T-helper 17 cell (primary cell): ENCODE data around the gene LRRC75A. TPM values are rescaled to one million over a fixed set of nuclear protein-coding genes. Genes with fewer than 3 reads are reported as not detected.
A peak's percentile ranks its signal among the peaks of the same experiment; 100 is the strongest.
"Not testable (repeated sequence)": the region's sequence is repeated elsewhere in the genome, so short reads cannot be mapped to it uniquely, and the experiment has no call there.

Experiments used
- ATAC-seq: fragments of 150-1000 bp; cut with Tn5 transposase; 2 replicates; pipeline ENCODE4 v1.10.0; 2021; ENCODE audit warnings: mild to moderate bottlenecking, moderate library complexity
- DNase-seq, 3 donors: peaks; one replicate each; pipeline versions ENCODE4 v3.0.0 to v3.0.0-alpha.2; 2020 to 2021
- H3K9me3 ChIP-seq: one replicate; pipeline ENCODE4 v1.7.0; 2013; ENCODE audit warnings: low read length, mild to moderate bottlenecking; ENCODE audit not compliant: control insufficient read depth, poor library complexity, severe bottlenecking
- H3K27ac Mint-ChIP-seq: one replicate; pipeline ENCODE4 v1.8.0; 2022; ENCODE audit warnings: mild to moderate bottlenecking, moderate library complexity, mixed read lengths
- H3K27me3 Mint-ChIP-seq: one replicate; pipeline ENCODE4 v1.8.0; 2022; ENCODE audit warnings: mixed read lengths
- H3K36me3 Mint-ChIP-seq: one replicate; pipeline ENCODE4 v1.8.0; 2022; ENCODE audit warnings: low read depth, mixed read lengths
- H3K4me1 Mint-ChIP-seq: one replicate; pipeline ENCODE4 v1.8.0; 2022; ENCODE audit warnings: mild to moderate bottlenecking, mixed read lengths
- H3K4me3 Mint-ChIP-seq: one replicate; pipeline ENCODE4 v1.8.0; 2022; ENCODE audit warnings: mild to moderate bottlenecking, moderate library complexity, mixed read lengths
- total RNA-seq, 4 donors: library from RNA in 2 of 4; stranded (reverse) in 2 of 4; gene quantifications; one replicate each; pipeline ENCODE4 v1.2.3 and lab custom pipeline; 2022 to 2026

LRRC75A gene, protein sequence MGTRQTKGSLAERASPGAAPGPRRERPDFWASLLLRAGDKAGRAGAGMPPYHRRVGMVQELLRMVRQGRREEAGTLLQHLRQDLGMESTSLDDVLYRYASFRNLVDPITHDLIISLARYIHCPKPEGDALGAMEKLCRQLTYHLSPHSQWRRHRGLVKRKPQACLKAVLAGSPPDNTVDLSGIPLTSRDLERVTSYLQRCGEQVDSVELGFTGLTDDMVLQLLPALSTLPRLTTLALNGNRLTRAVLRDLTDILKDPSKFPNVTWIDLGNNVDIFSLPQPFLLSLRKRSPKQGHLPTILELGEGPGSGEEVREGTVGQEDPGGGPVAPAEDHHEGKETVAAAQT
- total RNA-seq (1 to 10 TPM; 3.1 to 5.0 TPM), total RNA-seq (lab: John Stamatoyannopoulos, UW) (4.3 to 4.5 reads per million in 2 donors)

DNA sequence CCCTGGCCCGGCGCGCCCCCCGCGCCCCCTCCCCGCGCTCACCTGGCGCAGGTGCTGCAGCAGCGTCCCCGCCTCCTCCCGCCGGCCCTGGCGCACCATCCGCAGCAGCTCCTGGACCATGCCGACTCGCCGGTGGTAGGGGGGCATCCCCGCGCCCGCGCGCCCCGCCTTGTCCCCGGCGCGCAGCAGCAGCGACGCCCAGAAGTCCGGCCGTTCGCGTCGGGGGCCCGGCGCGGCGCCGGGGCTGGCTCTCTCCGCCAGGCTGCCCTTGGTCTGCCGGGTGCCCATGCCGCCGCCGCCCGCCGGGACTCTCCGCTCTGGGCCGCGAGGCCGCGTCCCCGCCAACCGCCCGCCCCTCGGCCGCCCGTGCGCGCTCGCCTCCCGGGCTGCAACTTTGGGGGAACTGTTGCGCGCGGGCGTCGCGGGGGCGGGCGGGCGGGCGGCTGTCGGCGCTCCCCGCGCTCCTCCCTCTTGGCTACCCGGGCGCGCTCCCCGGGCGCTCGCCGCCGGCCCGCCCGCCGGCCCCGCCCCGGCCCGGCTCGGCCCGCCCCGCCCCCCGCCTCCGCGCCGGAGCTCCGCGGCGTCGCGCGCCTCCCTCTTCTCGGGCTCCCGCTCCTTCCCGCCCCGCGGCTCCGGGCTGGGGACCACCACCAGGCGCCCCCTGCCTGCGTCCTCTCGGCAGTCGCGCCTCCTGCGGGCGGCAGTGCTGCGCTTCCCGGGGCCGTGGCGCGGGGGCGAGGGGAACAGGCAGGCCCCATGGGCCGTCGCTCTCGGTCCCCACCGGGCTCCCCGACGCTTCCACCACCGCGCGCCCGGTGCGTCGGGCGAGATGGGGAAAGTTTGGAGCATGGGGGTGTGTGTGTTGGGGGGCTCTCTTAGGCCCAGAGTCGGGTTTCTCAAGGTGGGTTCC is at the start of gene LRRC75A:
Gene LRRC75A (minus strand): TSS at position 491 of the 910 bp plus-strand sequence. CDS start 203 bp downstream, at position 288.
- DNase-seq (peak; percentile 29 to 63 (median 53)), ATAC-seq (peak; percentile 91)
- H3K27ac Mint-ChIP-seq = no peak within 1 kb of the TSS
- no peaks in the 10 kb centered on the region for H3K36me3 Mint-ChIP-seq
- H3K27me3 Mint-ChIP-seq = peaks cover 2% of the 10 kb centered on the region
- peaks cover 13% of the 10 kb centered on the region for H3K4me1 Mint-ChIP-seq
- H3K9me3 ChIP-seq = no peaks in the 10 kb centered on the region
- peak within 1 kb of the TSS; percentile 81 for H3K4me3 Mint-ChIP-seq

DNA sequence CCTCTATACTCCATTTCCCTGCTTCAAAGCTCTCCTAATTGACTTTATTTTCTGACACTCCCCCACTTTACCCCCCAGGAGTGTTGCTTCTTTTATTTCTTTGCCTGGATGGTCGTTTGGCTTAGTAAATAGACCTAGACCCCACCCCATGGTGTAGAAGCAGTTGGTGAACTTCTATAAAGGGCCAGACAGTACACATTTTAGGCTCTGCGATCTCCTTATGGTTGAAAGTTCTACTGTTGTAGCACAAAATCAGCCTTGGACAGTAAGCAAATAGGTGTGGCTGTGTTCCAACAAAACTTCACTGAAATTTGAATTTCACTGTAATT is 45.1 kb upstream of the LRRC75A start:
- peaks cover 4% of the 10 kb centered on the region for H3K36me3 Mint-ChIP-seq
- no peaks in the 10 kb centered on the region for H3K9me3 ChIP-seq
- ATAC-seq = no peak
- peak overlapping the region; percentile 95 for H3K27ac Mint-ChIP-seq
- peaks cover 3% of the 10 kb centered on the region for H3K27me3 Mint-ChIP-seq
- no peak for DNase-seq
- peaks cover 13% of the 10 kb centered on the region for H3K4me1 Mint-ChIP-seq
- H3K4me3 Mint-ChIP-seq = peak overlapping the region; percentile 96

DNA sequence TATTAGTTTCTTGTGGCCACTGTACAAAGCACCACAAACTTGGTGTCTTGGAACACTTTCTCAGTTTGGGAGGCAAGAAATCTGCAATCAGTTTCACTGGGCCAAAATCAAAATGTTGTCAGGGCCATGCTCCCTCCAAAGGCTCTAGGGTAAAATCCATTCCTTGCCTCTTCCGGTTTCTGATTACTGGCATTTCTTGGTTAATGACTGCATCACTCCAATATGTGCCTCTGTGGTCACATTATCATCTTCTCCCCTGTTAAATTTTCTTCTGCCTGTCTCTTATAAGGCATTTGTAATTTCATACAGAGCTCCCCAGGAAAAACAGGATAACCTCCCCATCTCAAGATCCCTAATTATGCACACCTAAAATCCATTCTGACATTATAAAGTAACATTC is 42.2 kb upstream of the LRRC75A start:
- H3K4me1 Mint-ChIP-seq = peaks cover 13% of the 10 kb centered on the region
- peaks cover 26% of the 10 kb centered on the region for H3K27me3 Mint-ChIP-seq
- H3K4me3 Mint-ChIP-seq = peak overlapping the region; percentile 10
- no peaks in the 10 kb centered on the region for H3K9me3 ChIP-seq
- no peak overlapping the region for H3K27ac Mint-ChIP-seq
- ATAC-seq (no peak), DNase-seq (no peak)
- H3K36me3 Mint-ChIP-seq = peaks cover 2% of the 10 kb centered on the region

DNA sequence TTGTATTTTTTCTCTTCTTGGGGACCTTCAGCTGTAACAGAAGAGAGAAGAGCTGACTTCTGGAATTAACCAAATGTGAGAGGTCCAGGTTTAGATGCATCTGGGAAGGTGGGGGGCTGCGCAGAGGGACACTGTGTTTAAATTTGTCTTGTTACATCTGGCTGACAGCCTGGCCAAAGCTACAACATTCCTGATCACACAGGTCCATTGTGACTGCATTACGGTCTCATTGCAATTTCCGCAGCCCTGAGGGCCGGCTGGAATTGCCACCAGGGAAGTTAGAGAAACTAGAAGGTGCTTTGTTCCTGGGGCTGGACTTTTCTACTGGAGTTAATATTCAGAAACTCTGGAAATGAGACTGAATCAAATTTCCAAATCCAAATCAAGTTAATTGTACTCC is 37.9 kb upstream of the LRRC75A start:
- no peak for DNase-seq
- Mint-ChIP-seq H3K36me3 (peaks cover 2% of the 10 kb centered on the region), H3K4me3 (no peak overlapping the region), H3K27ac (no peak overlapping the region), H3K4me1 (peaks cover 3% of the 10 kb centered on the region), H3K27me3 (peaks cover 62% of the 10 kb centered on the region)
- ATAC-seq = no peak
- no peaks in the 10 kb centered on the region for H3K9me3 ChIP-seq

DNA sequence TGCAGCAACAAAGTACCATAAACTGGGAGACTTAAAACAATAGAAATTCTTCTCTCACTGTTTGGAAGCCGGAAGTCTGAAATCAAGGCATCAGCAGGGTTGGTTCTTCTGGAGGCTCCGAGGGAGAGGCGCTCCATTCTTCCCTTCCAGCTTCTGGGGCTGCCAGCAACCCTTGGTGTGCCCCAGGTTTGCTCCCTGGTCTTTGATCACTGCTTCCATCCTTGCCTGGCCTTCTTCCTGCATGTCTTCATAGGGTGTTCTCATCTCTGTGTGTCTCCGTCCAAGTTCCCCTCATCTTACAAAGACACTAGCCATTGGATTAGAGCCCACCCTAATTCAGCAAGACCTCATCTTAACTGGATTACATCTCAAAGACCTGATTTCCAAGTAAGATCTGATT is 35.3 kb upstream of the LRRC75A start:
- Mint-ChIP-seq H3K27ac (no peak overlapping the region), H3K27me3 (peaks cover 73% of the 10 kb centered on the region), H3K36me3 (peaks cover under 1% of the 10 kb centered on the region), H3K4me3 (no peak overlapping the region), H3K4me1 (peaks cover 3% of the 10 kb centered on the region)
- DNase-seq = no peak
- no peaks in the 10 kb centered on the region for H3K9me3 ChIP-seq
- no peak for ATAC-seq

DNA sequence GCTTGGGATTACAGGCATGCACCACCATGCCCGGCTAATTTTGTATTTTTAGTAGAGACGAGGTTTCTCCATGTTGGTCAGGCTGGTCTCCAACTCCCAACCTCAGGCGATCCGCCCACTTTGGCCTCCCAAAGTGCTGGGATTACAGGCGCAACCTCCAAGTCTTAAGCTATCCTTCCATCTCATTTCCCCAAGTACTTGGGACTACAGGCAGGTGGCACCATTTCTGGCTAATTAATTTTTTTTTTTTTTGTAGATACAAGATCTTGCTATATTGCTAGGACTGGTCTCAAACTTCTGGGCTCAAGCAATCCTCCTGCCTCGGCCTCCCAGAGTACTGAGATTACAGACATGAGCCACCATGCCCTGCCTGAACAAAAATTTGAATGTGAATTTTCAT is 33.6 kb upstream of the LRRC75A start:
- H3K9me3 ChIP-seq, H3K4me1 Mint-ChIP-seq, H3K27ac Mint-ChIP-seq, DNase-seq, H3K4me3 Mint-ChIP-seq, ATAC-seq, H3K36me3 Mint-ChIP-seq: not testable (repeated sequence)
- peaks cover 71% of the 10 kb centered on the region for H3K27me3 Mint-ChIP-seq

DNA sequence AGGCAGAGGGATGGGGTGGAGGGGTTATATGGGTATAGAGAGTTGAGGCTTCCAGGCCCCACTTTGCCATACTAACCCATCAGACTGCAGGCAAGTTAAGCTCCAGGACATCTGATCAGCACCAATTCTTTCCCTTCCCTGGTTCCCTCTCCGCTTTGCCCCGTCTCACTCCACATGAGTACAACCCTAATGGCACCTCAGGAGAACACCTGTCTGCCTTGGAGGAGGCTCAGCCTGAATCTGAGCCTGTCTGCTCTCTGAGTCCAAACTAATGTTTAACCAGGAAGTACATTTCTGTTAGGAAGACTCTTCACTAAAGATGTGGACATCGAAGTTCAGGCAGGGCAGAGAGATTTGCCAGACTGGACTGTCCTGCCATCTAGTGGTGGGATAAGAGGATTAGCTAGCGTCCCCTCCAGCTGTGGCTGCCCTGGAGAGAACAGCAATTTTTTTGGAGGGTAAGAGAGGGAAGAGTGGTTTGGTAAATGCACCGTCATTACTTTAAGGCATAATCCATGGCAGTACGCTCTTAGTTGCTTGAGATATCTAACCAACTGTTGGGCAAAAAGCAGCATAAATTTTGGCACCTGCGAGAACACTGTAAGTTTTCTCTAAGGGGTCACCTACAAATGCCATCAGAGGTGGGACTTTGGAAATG is 29.2 kb upstream of the LRRC75A start:
- peak; percentile 93 for ATAC-seq
- H3K27me3 Mint-ChIP-seq = peaks cover 69% of the 10 kb centered on the region
- DNase-seq = peak; percentile 15 to 38 (median 26)
- H3K36me3 Mint-ChIP-seq = peaks cover 1% of the 10 kb centered on the region
- H3K9me3 ChIP-seq = no peaks in the 10 kb centered on the region
- H3K27ac Mint-ChIP-seq = no peak overlapping the region
- H3K4me1 Mint-ChIP-seq = peaks cover 4% of the 10 kb centered on the region
- no peak overlapping the region for H3K4me3 Mint-ChIP-seq

DNA sequence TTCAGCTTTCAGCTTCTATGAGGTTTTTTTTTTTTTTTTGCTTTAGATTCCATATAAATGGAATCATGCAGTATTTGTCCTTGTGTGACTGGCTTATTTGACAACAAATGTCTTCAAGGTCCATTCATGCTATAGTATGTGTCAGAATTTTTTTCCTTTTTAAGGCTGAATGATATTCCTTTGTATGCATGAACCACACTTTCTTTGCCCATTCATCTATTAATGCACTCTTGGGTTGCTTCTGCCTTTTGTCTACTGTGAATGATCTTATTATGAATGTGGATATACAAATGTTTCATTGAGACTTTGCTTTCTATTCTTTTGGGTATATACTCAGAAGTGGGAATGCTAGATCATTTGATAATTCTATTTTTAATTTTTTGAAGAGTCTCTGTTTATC is 27.0 kb upstream of the LRRC75A start:
- peaks cover 79% of the 10 kb centered on the region for H3K27me3 Mint-ChIP-seq
- DNase-seq = no peak
- H3K4me1 Mint-ChIP-seq = peaks cover 5% of the 10 kb centered on the region
- no peaks in the 10 kb centered on the region for H3K9me3 ChIP-seq
- no peak for ATAC-seq
- H3K4me3 Mint-ChIP-seq = no peak overlapping the region
- H3K36me3 Mint-ChIP-seq = peaks cover 6% of the 10 kb centered on the region
- H3K27ac Mint-ChIP-seq = no peak overlapping the region

DNA sequence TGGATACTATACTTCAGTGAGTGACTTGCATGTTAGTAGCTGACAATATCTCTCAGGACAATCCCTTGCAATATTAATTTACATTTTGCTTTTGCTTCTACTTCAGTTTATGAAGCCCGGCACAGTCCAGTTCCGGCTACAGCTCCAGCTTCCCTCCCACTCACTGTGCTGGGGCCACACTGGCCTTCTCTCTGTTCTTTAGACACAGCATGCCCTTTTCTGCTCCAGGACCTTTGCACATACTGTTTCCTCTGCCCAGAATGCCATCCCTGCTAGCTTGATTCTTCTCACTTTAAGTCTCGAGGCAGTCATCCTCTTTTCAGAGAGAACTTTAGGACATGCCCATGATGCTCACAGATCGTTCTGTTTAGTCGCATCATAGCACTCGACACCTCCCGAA is 25.5 kb upstream of the LRRC75A start:
- no peak overlapping the region for H3K4me3 Mint-ChIP-seq
- peaks cover 10% of the 10 kb centered on the region for H3K36me3 Mint-ChIP-seq
- DNase-seq (no peak), ATAC-seq (no peak)
- H3K27me3 Mint-ChIP-seq = peaks cover 77% of the 10 kb centered on the region
- H3K9me3 ChIP-seq = no peaks in the 10 kb centered on the region
- peaks cover 6% of the 10 kb centered on the region for H3K4me1 Mint-ChIP-seq
- no peak overlapping the region for H3K27ac Mint-ChIP-seq

DNA sequence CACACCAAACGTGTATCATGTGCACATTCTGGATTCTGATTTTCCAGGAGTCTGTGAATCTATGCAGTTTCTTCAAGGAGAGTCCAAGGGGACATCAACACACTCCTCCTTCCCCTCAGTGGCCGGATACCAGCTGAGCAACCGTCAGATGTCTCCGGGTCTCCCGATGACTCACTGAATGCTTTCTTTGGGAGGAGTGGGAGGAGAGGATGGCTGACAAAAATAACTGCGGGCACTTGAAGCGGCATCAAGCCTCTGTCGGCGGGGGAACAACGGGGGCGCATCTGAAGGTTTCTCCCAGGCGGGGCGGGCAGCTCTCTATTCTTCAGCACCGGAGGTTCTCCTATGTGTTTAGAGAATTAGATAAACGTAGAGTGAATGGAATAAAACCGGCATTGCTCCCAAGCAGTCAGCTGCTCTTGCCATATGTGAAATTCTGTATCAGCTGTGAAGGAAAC is 24.6 kb upstream of the LRRC75A start:
- Mint-ChIP-seq H3K4me3 (no peak overlapping the region), H3K27ac (no peak overlapping the region), H3K4me1 (peaks cover 12% of the 10 kb centered on the region), H3K27me3 (peaks cover 72% of the 10 kb centered on the region), H3K36me3 (peaks cover 10% of the 10 kb centered on the region)
- DNase-seq = no peak
- no peaks in the 10 kb centered on the region for H3K9me3 ChIP-seq
- no peak for ATAC-seq

DNA sequence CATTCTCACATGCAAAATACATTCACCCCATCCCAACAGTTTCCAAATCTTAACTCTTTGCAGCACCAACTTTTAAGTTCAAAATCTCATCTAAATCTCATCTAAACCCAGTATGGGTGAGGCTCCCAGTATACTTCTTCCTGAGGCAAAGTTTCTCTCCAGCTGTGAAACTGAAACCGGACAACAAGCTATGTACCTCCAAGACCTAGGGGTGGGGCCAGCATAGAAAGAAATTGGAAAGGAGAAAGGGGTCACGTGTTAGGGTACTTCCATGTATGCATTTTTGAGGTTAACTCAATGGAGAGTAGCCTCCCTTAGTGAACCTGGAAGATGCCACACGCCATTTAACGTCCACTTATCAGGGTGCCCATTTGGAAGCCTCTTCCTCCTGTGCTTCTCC is 23.9 kb upstream of the LRRC75A start:
- no peak for DNase-seq
- H3K9me3 ChIP-seq = no peaks in the 10 kb centered on the region
- peaks cover 66% of the 10 kb centered on the region for H3K27me3 Mint-ChIP-seq
- H3K27ac Mint-ChIP-seq = no peak overlapping the region
- ATAC-seq = no peak
- peaks cover 10% of the 10 kb centered on the region for H3K36me3 Mint-ChIP-seq
- peaks cover 8% of the 10 kb centered on the region for H3K4me1 Mint-ChIP-seq
- no peak overlapping the region for H3K4me3 Mint-ChIP-seq

DNA sequence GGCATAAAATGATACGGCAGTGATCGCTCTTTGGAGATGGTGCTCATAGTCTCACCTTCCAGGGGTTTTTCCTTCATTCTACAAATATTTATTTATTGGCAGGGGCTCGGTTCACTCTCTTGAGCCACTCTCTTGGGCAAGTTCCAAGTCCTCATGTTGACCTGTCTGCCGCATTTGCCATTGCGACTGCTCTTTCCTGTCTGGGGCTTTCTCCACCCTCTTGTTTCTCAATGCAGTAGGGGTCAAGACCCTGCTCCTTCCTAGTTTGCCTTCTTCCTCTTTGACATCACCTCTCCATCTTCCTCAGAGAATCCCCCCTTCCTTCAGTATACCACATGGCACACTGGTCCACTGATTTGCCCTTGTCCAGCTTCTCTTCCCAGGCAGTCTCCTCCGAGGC is 21.9 kb upstream of the LRRC75A start:
- Mint-ChIP-seq H3K27me3 (peaks cover 49% of the 10 kb centered on the region), H3K4me3 (no peak overlapping the region)
- no peak for DNase-seq

DNA sequence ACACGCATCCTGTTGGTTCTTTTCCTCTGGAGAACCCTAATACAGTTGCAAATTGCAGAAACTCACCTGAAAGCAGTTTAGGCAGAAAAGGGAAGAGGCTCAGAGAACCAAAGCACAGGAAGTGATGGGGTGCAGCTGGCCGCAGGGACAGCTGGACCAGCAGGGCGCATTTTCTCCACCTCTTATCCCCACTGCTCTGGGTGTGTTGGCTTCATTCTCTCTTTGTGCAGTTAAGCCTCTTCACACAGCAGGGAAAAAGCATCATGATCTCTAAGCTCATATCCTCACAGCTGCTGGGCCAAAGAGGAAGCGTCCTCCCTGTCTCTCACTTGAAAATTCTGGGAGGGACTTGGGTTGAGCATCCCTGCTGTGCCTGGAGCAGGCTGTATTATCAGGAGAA is 20.0 kb upstream of the LRRC75A start:
- DNase-seq (no peak), ATAC-seq (no peak)
- Mint-ChIP-seq H3K27ac (peak overlapping the region; percentile 16), H3K36me3 (peaks cover 10% of the 10 kb centered on the region), H3K27me3 (peaks cover 33% of the 10 kb centered on the region), H3K4me1 (peaks cover 11% of the 10 kb centered on the region), H3K4me3 (no peak overlapping the region)
- H3K9me3 ChIP-seq = no peaks in the 10 kb centered on the region

More for the DNA sequence above, 21.9 kb upstream of the LRRC75A start:
- H3K27ac Mint-ChIP-seq = no peak overlapping the region
- no peaks in the 10 kb centered on the region for H3K9me3 ChIP-seq
- H3K4me1 Mint-ChIP-seq = peaks cover 8% of the 10 kb centered on the region
- no peak for ATAC-seq
- H3K36me3 Mint-ChIP-seq = peaks cover 10% of the 10 kb centered on the region
